A673 (cell line): ENCODE data around the gene SERPINA4. TPM values are rescaled to one million over a fixed set of nuclear protein-coding genes. Genes with fewer than 3 reads are reported as not detected.
A peak's percentile ranks its signal among the peaks of the same experiment; 100 is the strongest.

Experiments used
- BruUV-seq: library from RNA; stranded (reverse); fragments of 400-500 nt; replicated peaks from 2 replicates; lab custom pipeline; 2021; lab: Mats Ljungman, UMichigan
- CTCF ChIA-PET: fragments of 300-600 bp; sonication (Branson Sonifier 250); formaldehyde crosslinking; loops from one replicate; lab custom pipeline; 2022; ENCODE audit warnings: antibody characterized with exemption; lab: Charles Lee
- POLR2A ChIA-PET: fragments of 300-600 bp; sonication (Branson Sonifier 250); formaldehyde crosslinking; loops from one replicate; lab custom pipeline; 2022; ENCODE audit warnings: antibody characterized with exemption; ENCODE audit not compliant: low non-redundant PET; lab: Charles Lee
- DNase-seq: peaks from one replicate; pipeline ENCODE4 v3.0.0-alpha.2; 2015; ENCODE audit warnings: low spot score
- H3K27ac ChIP-seq: fragments of 200-600 bp; sonication (generic); 2 replicates; pipeline ENCODE4 v1.5.1; 2016; ENCODE audit warnings: mixed run types, low read depth, mild to moderate bottlenecking, mixed read lengths, antibody characterized with exemption, low read length; ENCODE audit not compliant: poor library complexity, severe bottlenecking
- H3K27me3 ChIP-seq: fragments of 200-600 bp; sonication (generic); replicated peaks from 2 replicates; pipeline ENCODE4 v1.6.1; 2017; ENCODE audit warnings: mixed run types, low read depth, mild to moderate bottlenecking, mixed read lengths, antibody characterized with exemption, low read length; ENCODE audit not compliant: insufficient read depth, poor library complexity
- H3K36me3 ChIP-seq: fragments of 200-600 bp; sonication (generic); 2 replicates; pipeline ENCODE4 v1.6.1; 2016; ENCODE audit warnings: mixed run types, mild to moderate bottlenecking, mixed read lengths, antibody characterized with exemption, low read length; ENCODE audit not compliant: insufficient read depth, poor library complexity, severe bottlenecking
- H3K4me1 ChIP-seq: fragments of 200-600 bp; sonication (generic); 2 replicates; pipeline ENCODE4 v1.6.1; 2017; ENCODE audit warnings: mixed run types, mild to moderate bottlenecking, mixed read lengths, antibody characterized with exemption, low read length; ENCODE audit not compliant: insufficient read depth, poor library complexity, severe bottlenecking
- H3K4me3 ChIP-seq: fragments of 200-600 bp; sonication (generic); 2 replicates; pipeline ENCODE4 v1.5.1; 2016; ENCODE audit warnings: low read depth, mixed run types, mild to moderate bottlenecking, mixed read lengths, low read length; ENCODE audit not compliant: poor library complexity, severe bottlenecking
- H3K9me3 ChIP-seq: fragments of 200-600 bp; sonication (generic); 2 replicates; pipeline ENCODE4 v1.6.1; 2016; ENCODE audit warnings: mixed run types, low read depth, mild to moderate bottlenecking, mixed read lengths, antibody characterized with exemption, low read length; ENCODE audit not compliant: poor library complexity, severe bottlenecking
- EZH2 ChIP-seq: fragments of 200-600 bp; sonication (generic); IDR thresholded peaks from 2 replicates; pipeline ENCODE4 v1.6.1; 2017; ENCODE audit warnings: borderline replicate concordance, low read depth, mild to moderate bottlenecking, mixed read lengths, antibody characterized with exemption, low read length; ENCODE audit not compliant: poor library complexity, severe bottlenecking
- intact Hi-C: fragments of 100-400 bp; cut with micrococcal nuclease; formaldehyde crosslinking; loops from one replicate; pipeline ENCODE4 v1.10.0; 2022; ENCODE audit not compliant: unreplicated experiment
- total RNA-seq: library from RNA; stranded (reverse); gene quantifications from 2 replicates; pipeline ENCODE4 v1.2.3, GENCODE V29; 2021
- TF ChIP-seq, protein P1 (sequence below): fragments of 300-800, 200-600 bp; sonication (generic); conservative IDR thresholded peaks from 2 replicates; pipeline ENCODE4 v1.5.1; 2017; ENCODE audit warnings: low read depth, mild to moderate bottlenecking, antibody characterized with exemption, low read length, moderate library complexity, mixed read lengths

Gene SERPINA4
- total RNA-seq, 1 experiment from 2014 or later: not detected

DNA sequence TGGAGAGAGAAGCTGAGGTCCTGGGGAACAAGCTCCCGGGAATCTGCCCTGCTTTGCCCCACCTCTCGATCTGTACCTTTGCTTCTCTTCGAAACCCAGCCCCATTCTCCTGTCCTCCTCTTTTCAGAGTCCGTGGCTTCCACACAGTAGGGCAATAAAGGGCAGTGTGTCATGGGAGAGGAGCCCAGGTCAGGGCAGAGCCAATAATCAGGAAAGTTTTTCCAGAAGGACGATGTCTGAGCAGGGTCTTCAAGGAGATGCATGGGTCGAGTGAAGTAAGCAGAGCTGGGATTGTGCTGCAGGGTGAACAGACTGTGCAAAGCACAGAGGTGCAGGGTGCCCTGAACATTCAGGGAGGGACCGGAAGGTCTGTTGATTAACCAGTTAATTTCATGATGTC lies 22.1 kb upstream of the SERPINA4 start:
- POLR2A ChIA-PET: interaction anchor here (0.6 kb wide), 1 partner anchor 12 kb away, joined by 4 read pairs; no protein-coding TSS in a partner anchor
- Histone ChIP-seq H3K36me3 (no peaks in the 10 kb centered on the region), H3K4me3 (no peak overlapping the region), H3K27me3 (no peaks in the 10 kb centered on the region), H3K27ac (no peak overlapping the region), H3K9me3 (no peaks in the 10 kb centered on the region), H3K4me1 (no peaks in the 10 kb centered on the region)
- DNase-seq: no peak
- CTCF ChIA-PET: interaction anchor here (0.9 kb wide), 1 partner anchor 53 kb away, joined by 3 read pairs; no protein-coding TSS in a partner anchor
- TF ChIP-seq, protein P1, sequence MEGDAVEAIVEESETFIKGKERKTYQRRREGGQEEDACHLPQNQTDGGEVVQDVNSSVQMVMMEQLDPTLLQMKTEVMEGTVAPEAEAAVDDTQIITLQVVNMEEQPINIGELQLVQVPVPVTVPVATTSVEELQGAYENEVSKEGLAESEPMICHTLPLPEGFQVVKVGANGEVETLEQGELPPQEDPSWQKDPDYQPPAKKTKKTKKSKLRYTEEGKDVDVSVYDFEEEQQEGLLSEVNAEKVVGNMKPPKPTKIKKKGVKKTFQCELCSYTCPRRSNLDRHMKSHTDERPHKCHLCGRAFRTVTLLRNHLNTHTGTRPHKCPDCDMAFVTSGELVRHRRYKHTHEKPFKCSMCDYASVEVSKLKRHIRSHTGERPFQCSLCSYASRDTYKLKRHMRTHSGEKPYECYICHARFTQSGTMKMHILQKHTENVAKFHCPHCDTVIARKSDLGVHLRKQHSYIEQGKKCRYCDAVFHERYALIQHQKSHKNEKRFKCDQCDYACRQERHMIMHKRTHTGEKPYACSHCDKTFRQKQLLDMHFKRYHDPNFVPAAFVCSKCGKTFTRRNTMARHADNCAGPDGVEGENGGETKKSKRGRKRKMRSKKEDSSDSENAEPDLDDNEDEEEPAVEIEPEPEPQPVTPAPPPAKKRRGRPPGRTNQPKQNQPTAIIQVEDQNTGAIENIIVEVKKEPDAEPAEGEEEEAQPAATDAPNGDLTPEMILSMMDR: no peak
- no peak for TF ChIP-seq EZH2
- no TSS peak for BruUV-seq
- intact Hi-C loops: no loop called here

DNA sequence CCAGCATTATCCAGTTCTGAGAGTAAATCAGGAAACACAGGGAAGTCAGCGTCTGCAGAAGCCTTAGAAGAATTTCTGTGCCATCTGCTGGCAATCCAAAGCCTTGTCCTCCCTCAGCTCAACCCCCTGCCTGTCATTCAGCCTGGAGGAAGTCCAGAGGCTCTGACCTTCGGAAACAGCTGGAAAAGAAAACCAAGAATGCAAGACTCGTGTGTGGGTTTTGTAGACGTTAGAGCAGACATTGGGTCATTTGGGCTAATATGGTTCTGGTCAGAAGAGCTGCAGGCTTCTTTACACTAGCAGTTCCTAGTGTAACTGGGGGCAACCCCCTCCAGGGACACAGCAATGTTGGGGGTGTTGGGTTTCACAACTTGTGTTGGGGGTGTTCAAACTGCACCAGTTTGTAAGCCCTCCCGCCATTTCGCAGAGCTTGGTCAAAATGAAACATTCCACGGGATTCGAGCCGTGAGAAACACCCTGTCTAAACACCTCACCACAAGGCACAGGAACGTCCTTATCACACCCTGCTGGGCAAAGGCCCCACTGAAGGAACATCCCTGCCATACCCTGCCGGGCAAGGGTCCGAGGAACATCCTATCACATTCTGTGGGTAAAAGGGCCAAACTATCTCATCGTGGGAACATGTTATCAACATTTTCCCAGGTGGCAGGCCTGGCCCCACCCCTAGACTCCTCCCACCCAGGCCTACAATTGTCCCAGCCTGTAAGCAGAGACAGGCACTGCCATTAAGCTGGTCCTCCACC lies 21.0 kb upstream of the SERPINA4 start:
- no TSS peak for BruUV-seq
- DNase-seq: no peak
- intact Hi-C loops: no loop called here
- ChIA-PET CTCF (no interaction called here), POLR2A (no interaction called here)
- Histone ChIP-seq H3K36me3 (no peaks in the 10 kb centered on the region), H3K9me3 (no peaks in the 10 kb centered on the region), H3K27ac (no peak overlapping the region), H3K27me3 (no peaks in the 10 kb centered on the region), H3K4me3 (no peak overlapping the region), H3K4me1 (no peaks in the 10 kb centered on the region)
- TF ChIP-seq EZH2: no peak
- TF ChIP-seq, protein P1: 0 out of 2 replicates have a peak, but pooled peaks have one; percentile 18

DNA sequence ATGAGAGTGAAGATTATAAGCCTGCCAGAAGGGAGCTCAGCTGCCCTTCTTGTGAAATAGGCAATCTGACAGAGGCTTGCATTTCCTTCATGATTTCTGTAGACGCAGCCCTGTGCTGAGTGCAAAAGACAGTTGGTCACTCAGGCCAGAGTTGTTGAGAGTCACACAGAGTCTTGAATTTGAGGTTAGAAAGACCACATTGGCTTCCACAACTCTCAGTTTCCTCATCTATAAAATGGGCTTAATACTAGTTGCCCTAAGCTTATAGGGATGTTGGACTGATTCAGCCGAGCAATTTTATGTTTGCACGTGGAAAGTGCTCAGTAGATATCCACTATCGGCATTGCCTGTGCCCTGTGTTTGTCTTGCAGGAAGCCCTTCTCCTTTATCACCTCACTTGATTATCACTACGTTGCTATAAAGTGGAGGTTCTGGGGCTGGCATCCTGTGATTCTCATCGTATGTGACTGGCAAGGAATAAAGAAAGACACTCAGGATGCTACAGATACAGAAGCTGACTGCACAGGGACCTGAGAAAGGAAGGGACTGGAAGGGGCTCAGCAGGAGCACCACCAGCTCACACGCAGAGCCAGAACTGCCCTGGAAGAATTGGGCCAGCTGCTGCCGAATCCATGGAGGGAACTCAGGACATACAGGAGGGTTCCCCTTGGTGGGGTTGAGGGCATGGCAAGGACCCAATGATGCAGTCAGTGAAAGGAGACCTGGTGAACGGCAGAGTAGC lies 19.8 kb upstream of the SERPINA4 start:
- intact Hi-C loops: no loop called here
- H3K36me3 ChIP-seq: no peaks in the 10 kb centered on the region
- BruUV-seq: no TSS peak
- POLR2A ChIA-PET: no interaction called here
- TF ChIP-seq EZH2: no peak
- TF ChIP-seq, protein P1: no peak
- H3K9me3 ChIP-seq: no peaks in the 10 kb centered on the region
- no peak overlapping the region for H3K27ac ChIP-seq
- no peak for DNase-seq
- no peaks in the 10 kb centered on the region for H3K27me3 ChIP-seq
- H3K4me1 ChIP-seq: no peaks in the 10 kb centered on the region
- H3K4me3 ChIP-seq: no peak overlapping the region
- CTCF ChIA-PET: no interaction called here
